ENCODE results near the gene OR51S1.

DNA sequence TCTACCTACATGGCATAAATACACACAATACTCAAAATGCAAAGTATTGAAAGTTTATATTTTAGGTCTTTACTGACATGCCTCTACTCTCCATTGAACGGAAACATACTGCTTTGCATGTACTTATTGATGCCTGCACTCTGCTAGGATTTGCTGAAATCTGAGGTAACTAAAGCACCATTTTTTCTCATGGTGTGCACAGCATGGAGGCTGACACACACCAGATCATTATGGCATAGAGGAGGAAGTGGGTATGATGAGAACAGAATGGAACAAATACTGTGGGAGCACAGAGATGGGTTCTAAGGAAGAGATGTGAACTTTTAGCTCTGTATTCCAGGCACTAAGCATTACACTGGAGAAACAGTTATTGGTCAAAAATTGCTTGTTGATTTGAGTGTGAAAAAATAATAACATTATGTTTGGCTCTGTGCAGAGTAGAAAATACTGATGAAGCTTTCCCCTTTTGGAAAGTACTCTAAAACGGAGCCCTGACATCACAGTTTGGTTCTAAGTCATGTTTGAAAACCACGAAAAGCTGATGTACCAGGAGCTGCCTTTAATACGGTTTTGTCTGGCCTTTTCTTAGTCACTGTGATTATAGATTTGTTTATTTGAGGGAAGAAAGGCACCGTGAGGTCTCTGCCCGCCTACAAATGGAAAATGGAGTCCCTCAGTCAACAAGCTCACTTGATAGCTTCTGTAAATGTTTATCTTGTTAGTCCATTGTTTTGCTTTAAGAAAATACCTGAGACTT lies 50.4 kb downstream of the OR51S1 start:
- TF ChIP-seq, protein P1, sequence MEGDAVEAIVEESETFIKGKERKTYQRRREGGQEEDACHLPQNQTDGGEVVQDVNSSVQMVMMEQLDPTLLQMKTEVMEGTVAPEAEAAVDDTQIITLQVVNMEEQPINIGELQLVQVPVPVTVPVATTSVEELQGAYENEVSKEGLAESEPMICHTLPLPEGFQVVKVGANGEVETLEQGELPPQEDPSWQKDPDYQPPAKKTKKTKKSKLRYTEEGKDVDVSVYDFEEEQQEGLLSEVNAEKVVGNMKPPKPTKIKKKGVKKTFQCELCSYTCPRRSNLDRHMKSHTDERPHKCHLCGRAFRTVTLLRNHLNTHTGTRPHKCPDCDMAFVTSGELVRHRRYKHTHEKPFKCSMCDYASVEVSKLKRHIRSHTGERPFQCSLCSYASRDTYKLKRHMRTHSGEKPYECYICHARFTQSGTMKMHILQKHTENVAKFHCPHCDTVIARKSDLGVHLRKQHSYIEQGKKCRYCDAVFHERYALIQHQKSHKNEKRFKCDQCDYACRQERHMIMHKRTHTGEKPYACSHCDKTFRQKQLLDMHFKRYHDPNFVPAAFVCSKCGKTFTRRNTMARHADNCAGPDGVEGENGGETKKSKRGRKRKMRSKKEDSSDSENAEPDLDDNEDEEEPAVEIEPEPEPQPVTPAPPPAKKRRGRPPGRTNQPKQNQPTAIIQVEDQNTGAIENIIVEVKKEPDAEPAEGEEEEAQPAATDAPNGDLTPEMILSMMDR (IDR thresholded peaks at IDR 0.05), result no peak
- no peak for TF ChIP-seq POLR2A (IDR thresholded peaks at IDR 0.05)

All from lower leg skin (tissue), 3 donors.